ENCODE measurements around the gene SMIM10L2A. TPM values are rescaled to one million over a fixed set of nuclear protein-coding genes. Genes with fewer than 3 reads are reported as not detected.

Gene SMIM10L2A
- total and polyA plus RNA-seq, 10 of the 15 experiments (the other 5 are each of a cell fraction or from before 2014, with no cell fraction given): 0.02 to 0.05 (median 0.03) TPM; not detected in 7

DNA sequence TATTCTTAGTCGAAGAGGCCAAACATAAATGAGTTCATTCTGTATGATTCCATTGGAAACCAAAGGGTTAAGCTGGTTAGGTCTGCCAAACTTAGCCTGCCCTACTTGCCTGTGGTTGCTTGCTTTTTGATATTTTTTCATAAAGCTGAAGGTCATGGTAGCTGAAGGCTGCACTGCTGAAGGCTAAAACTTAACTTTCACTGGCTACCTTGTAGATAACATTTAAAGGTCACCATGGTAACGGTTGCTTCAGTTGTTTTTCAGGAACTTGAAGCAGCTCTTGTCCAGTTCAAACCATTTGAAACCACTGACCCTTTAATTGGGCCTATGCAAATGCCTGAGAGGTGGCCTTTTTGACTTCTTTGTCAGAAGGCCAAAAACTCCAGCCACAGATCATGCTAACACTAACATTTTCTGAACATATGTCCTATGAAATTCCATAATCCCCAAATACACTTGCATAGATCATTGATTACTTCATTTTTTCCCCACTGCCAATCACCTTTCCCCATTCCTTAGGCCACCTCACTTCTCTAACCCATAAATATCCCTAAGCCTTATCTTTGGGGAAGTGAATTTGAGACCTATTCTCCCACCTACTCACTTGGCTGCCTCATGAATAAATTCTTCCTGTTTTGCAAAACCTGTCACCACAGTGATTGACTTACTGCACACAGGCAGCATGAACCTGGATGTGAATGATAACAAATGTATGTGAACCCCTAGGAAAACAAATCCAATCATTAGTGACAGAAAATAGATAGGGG, 10.7 kb upstream of the SMIM10L2A start:
- no peaks in the 10 kb centered on the region for H3K27me3 ChIP-seq (replicated peaks in 1 of 2; ENCODE audit: control insufficient read depth in 2 of 2, insufficient read depth in 2 of 2, low read length in 1 of 2)
- ChIA-PET RAD21 (ENCODE audit: unreplicated experiment) (no interaction called here), SMC1A (ENCODE audit: uncharacterized antibody, unreplicated experiment) (interaction anchor here (1.2 kb wide), 1 partner anchor 15 kb away, joined by 3 read pairs; no protein-coding TSS in a partner anchor), POLR2A (no interaction called here), CTCF (no interaction called here)
- H3K27ac ChIP-seq (ENCODE audit: control insufficient read depth, insufficient read depth): no peak overlapping the region
- no peak for DNase-seq (ENCODE audit: low read depth, low spot score)
- no peaks in the 10 kb centered on the region for H4K20me1 ChIP-seq (ENCODE audit: control insufficient read depth, insufficient read depth)
- in situ Hi-C loops (cut with MboI): no loop called here
- no peak overlapping the region for H3K4me3 ChIP-seq
- peak; percentile 56 for ATAC-seq
- H3K4me2 ChIP-seq (ENCODE audit: control insufficient read depth, insufficient read depth): no peak overlapping the region
- no peak for FAIRE-seq
- no peaks in the 10 kb centered on the region; the same call in 2 of the 3 replicates for H3K9me3 ChIP-seq (replicated peaks; ENCODE audit: control insufficient read depth, insufficient read depth, low read length)
- H3K79me2 ChIP-seq (ENCODE audit: control insufficient read depth, insufficient read depth, low read length): no peaks in the 10 kb centered on the region
- 0% methylated on average over 2 of the region's 2 CpGs for WGBS (ENCODE audit: insufficient coverage, insufficient replicate concordance, low lambda C conversion rate, missing lambda C conversion rate)
- H3K36me3 ChIP-seq (ENCODE audit: control insufficient read depth in 2 of 2, insufficient read depth in 2 of 2, low read length in 1 of 2): no peaks in the 10 kb centered on the region
- no TSS peak for BruUV-seq (replicated peaks)
- H3K9ac ChIP-seq (ENCODE audit: control insufficient read depth, insufficient read depth, low read length): no peak overlapping the region
- no peaks in the 10 kb centered on the region for H3K4me1 ChIP-seq (ENCODE audit: control insufficient read depth, insufficient read depth, low read length)
- H2AFZ ChIP-seq (ENCODE audit: control insufficient read depth, low read depth, low read length): no peak overlapping the region
- intact Hi-C loops (cut with micrococcal nuclease; ENCODE audit: unreplicated experiment): no loop called here
- TF ChIP-seq IKZF1 (conservative IDR thresholded peaks at IDR 0.05): peak; percentile 37; the same call in 1 of the 2 replicates
- no peak for TF ChIP-seq ZBTB4 (CRISPR knock-in tag; IDR thresholded peaks at IDR 0.05)
- TF ChIP-seq ZSCAN29 (IDR thresholded peaks at IDR 0.05): no peak
- TF ChIP-seq ATF3 (IDR thresholded peaks at IDR 0.05; ENCODE audit: borderline replicate concordance, extremely low read depth, low read depth, low read length): no peak
- TF ChIP-seq IKZF2 (IDR thresholded peaks at IDR 0.05): peak; percentile 36 to 58; a peak in 2 of 4 replicates
- 0 out of 2 replicates have a peak, but pooled peaks have one; percentile 5 for TF ChIP-seq PKNOX1 (IDR thresholded peaks at IDR 0.05)
- no peak for TF ChIP-seq HDAC6 (IDR thresholded peaks at IDR 0.05; ENCODE audit: unreplicated experiment)
- no peak for TF ChIP-seq JUNB (IDR thresholded peaks at IDR 0.05)
- TF ChIP-seq BMI1 (IDR thresholded peaks at IDR 0.05; ENCODE audit: borderline replicate concordance): peak; percentile 92
- no peak for TF ChIP-seq KDM1A (IDR thresholded peaks at IDR 0.05; ENCODE audit: borderline replicate concordance)
- no peak for TF ChIP-seq WRNIP1 (IDR thresholded peaks at IDR 0.05; ENCODE audit: borderline replicate concordance, low read depth, low read length)
- peak; percentile 18; the same call in 1 of the 2 replicates for TF ChIP-seq MTA2 (IDR thresholded peaks at IDR 0.05; ENCODE audit: low read depth)
- TF ChIP-seq NR2F1 (conservative IDR thresholded peaks at IDR 0.05): peak; percentile 52
- TF ChIP-seq POU2F2 (IDR thresholded peaks at IDR 0.05; ENCODE audit: borderline replicate concordance, low read depth, low read length): peak; percentile 26; the same call in 1 of the 3 replicates
- no peak for TF ChIP-seq SUPT20H (IDR thresholded peaks at IDR 0.05; ENCODE audit: borderline replicate concordance, control insufficient read depth, low read depth, low read length)
- no peak for TF ChIP-seq MEF2A (IDR thresholded peaks at IDR 0.05; ENCODE audit: insufficient read depth, low read depth, low read length)
- TF ChIP-seq, protein P1, sequence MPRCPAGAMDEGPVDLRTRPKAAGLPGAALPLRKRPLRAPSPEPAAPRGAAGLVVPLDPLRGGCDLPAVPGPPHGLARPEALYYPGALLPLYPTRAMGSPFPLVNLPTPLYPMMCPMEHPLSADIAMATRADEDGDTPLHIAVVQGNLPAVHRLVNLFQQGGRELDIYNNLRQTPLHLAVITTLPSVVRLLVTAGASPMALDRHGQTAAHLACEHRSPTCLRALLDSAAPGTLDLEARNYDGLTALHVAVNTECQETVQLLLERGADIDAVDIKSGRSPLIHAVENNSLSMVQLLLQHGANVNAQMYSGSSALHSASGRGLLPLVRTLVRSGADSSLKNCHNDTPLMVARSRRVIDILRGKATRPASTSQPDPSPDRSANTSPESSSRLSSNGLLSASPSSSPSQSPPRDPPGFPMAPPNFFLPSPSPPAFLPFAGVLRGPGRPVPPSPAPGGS (IDR thresholded peaks at IDR 0.05; ENCODE audit: borderline replicate concordance, insufficient read depth, low read depth, low read length, poor library complexity, severe bottlenecking): no peak
